ENCODE measurements around the gene ZAP70. TPM values are rescaled to one million over a fixed set of nuclear protein-coding genes. Genes with fewer than 3 reads are reported as not detected.

The ZAP70 gene
- total RNA-seq, 2 experiments from 2014 or later = 167 TPM

- no peak overlapping the region for H3K4me3 Mint-ChIP-seq
- peaks cover 2% of the 10 kb centered on the region for H3K4me1 Mint-ChIP-seq (ENCODE audit: low read depth)
- no peaks in the 10 kb centered on the region for H3K27me3 Mint-ChIP-seq (ENCODE audit: low read depth)
- H3K36me3 Mint-ChIP-seq (ENCODE audit: low read depth) = peaks cover 11% of the 10 kb centered on the region
- CTCF ChIA-PET = interaction anchor here (1.5 to 1.6 kb wide), 2 partner anchors 21 to 85 kb away, joined by 3 to 5 read pairs; no protein-coding TSS in a partner anchor
- H3K27ac Mint-ChIP-seq = no peak overlapping the region
- intact Hi-C loops (cut with micrococcal nuclease) = no loop called here
- H3K9me3 Mint-ChIP-seq = no peaks in the 10 kb centered on the region
- no peak for DNase-seq
Observed at GRCh38 chr2:97785818-97786217, 72.4 kb downstream of the ZAP70 start.

GRCh38 chr2:97788986-97789644 is 75.7 kb downstream of the ZAP70 start:
- peaks cover 15% of the 10 kb centered on the region for H3K36me3 Mint-ChIP-seq (ENCODE audit: low read depth)
- CTCF ChIA-PET = interaction anchor here (0.6 kb wide), 1 partner anchor 1456 kb away, joined by 3 read pairs; no protein-coding TSS in a partner anchor
- no peak for DNase-seq
- H3K4me3 Mint-ChIP-seq = no peak overlapping the region
- H3K27ac Mint-ChIP-seq = no peak overlapping the region
- H3K9me3 Mint-ChIP-seq = no peaks in the 10 kb centered on the region
- peaks cover 2% of the 10 kb centered on the region for H3K4me1 Mint-ChIP-seq (ENCODE audit: low read depth)
- intact Hi-C loops (cut with micrococcal nuclease) = no loop called here
- H3K27me3 Mint-ChIP-seq (ENCODE audit: low read depth) = no peaks in the 10 kb centered on the region

Other genes with a start within 250 kb of the ZAP70 start
- gene ANKRD36B, start 123.7 kb upstream of the ZAP70 start, total RNA-seq = 10 to 100 TPM; 11.3 to 13.2 TPM
- 100 to 1,000 TPM; 245 to 267 TPM for gene COX5B, start 67.5 kb upstream of the ZAP70 start, total RNA-seq
- gene ACTR1B, start 49.5 kb upstream of the ZAP70 start, total RNA-seq = 100 to 1,000 TPM; 103 to 104 TPM
- 1 to 10 TPM; 2.7 to 2.8 TPM for gene C2orf92, start 43.9 kb upstream of the ZAP70 start, total RNA-seq

Measured in activated naive CD4-positive, alpha-beta T cell treated with anti-CD3 and anti-CD28 coated beads for 36 hours (primary cell).